Upper lobe of left lung (tissue), 6 donors: Measurements from ENCODE around the gene GLOD4. TPM values are rescaled to one million over a fixed set of nuclear protein-coding genes. Genes with fewer than 3 reads are reported as not detected.
"Not testable (repeated sequence)": the region's sequence is repeated elsewhere in the genome, so short reads cannot be mapped to it uniquely, and the experiment has no call there.

Source experiments
- ATAC-seq, 2 donors: fragments of 200-7000 bp; cut with Tn5 transposase; one replicate each; pipeline ENCODE4 v1.9.1; 2022; ENCODE audit warnings: mild to moderate bottlenecking in 2 of 2, moderate library complexity in 2 of 2; ENCODE audit not compliant: low FRiP score in 2 of 2
- DNase-seq, 2 donors: peaks; one replicate each; pipeline ENCODE4 v3.0.0-alpha.2; 2019 to 2020
- H3K27ac ChIP-seq, 4 donors: fragments of 200-600 bp; sonication (generic); one replicate each; pipeline ENCODE4 v1.5.1; 2016 to 2019
- H3K27me3 ChIP-seq, 4 donors: fragments of 200-600 bp; sonication (generic); one replicate each; pipeline ENCODE4 v1.5.1; 2017 to 2019
- H3K36me3 ChIP-seq, 4 donors: fragments of 200-600 bp; sonication (generic); one replicate each; pipeline ENCODE4 v1.5.1; 2016 to 2019
- H3K4me1 ChIP-seq, 4 donors: fragments of 200-600 bp; sonication (generic); one replicate each; pipeline ENCODE4 v1.5.1; 2018 to 2019
- H3K4me3 ChIP-seq, 4 donors: fragments of 200-600 bp; sonication (generic); one replicate each; pipeline ENCODE4 v1.5.1; 2017 to 2019; ENCODE audit warnings: mild to moderate bottlenecking in 2 of 4, moderate library complexity in 1 of 4
- H3K9me3 ChIP-seq, 4 donors: fragments of 200-600 bp; sonication (generic); one replicate each; pipeline ENCODE4 v1.5.1; 2018 to 2019
- EP300 ChIP-seq, 4 donors: sonication (generic); formaldehyde crosslinking; IDR thresholded peaks; one replicate each; pipeline ENCODE4 v1.5.1; 2017; ENCODE audit warnings: antibody characterized with exemption in 4 of 4, control low read depth in 2 of 4
- POLR2A ChIP-seq, 4 donors: fragments of 450-650 bp; IDR thresholded peaks; one replicate each; pipeline ENCODE4 v1.5.1; 2016 to 2017; ENCODE audit warnings: antibody characterized with exemption in 4 of 4, mild to moderate bottlenecking in 2 of 4
- POLR2AphosphoS5 ChIP-seq, 2 donors: sonication (generic); formaldehyde crosslinking; IDR thresholded peaks; one replicate each; pipeline ENCODE4 v1.5.1; 2017; ENCODE audit warnings: antibody characterized with exemption in 2 of 2
- WGBS, 2 donors: methylation state at CpG; one replicate each; pipeline ENCODE4 v1.1.5; 2017 to 2018; 5-methylcytosine and 5-hydroxymethylcytosine counted together
- total RNA-seq, 6 donors: library from RNA; depleted of rRNA in 4 of 6; stranded (reverse); fragments of >200 nt in 4 of 6; gene quantifications; one replicate each; pipeline versions ENCODE4 v1.1.0 to v1.2.1, GENCODE V29; 2016 to 2021
- TF ChIP-seq, protein P1 (sequence below), 6 experiments: fragments of 450-650 bp in 4 of 6; fragments of 200-600 bp in 2 of 6; sonication (generic) in 2 of 6; IDR thresholded peaks; one replicate each; pipeline ENCODE4 v1.5.1; 2016 to 2019; ENCODE audit warnings: antibody characterized with exemption in 6 of 6
- donor health status: DM: no; HTN: no; CAD: no; lungs with moderate emphysema.
- donor health status: DM: no; HTN: yes; CAD: no; lungs with severe emphysema.

GLOD4 gene
- total RNA-seq, 6 donors from 2014 or later: 41.0 to 92.2 (median 51.8) TPM

DNA sequence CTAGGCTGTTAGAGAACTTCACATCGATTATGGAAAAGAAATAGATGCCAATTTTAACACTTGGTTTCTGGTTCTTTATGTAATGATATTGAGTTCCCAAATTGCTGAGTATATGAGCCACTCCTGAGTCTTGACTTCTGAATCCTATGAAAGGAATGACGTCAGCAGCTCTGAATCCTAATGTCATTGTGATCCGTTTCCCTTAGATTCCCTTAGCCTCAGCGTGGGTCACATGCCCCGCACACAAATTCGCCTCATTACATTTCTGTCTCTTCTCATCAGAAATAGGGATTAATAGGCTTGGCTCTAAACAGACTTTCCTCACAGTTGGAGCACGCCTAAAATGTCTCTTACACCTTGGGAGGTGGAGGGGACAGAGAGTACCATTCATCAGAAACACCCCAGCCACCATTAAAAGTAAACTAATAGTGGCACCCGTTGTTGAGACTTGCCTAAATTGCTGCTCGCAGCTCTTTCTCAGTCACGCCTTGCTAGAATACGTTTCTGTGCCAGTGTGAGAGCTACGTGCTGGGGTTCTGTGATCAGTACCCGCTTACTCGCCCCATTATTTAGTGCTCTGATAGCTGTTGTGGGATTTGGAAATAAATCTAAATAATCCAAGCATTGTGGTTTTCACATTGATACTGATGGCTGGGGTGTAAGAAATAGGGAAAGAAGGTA lies 7.2 kb upstream of the GLOD4 start:
- peaks cover 14 to 59% (median 37%) of the 10 kb centered on the region in 4 donors for H3K36me3 ChIP-seq

DNA sequence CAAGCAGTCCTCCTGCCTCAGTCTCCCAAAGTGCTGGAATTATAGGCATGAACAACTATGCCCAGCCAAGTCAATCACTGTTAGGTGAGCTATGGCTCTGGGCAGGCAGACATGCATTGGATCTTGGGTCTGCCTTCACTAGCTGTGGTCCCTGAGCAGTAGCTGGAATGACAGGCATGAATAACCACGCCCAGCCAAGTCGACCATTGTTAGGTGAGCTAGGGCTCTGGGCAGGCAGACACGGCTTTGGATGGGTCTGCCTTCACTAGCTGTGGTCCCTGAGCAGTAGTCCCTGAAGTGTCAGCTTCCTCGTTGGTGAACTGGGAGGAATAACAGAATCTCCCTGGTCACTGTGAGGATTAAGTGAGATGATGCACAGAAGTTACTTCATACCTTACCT lies 6.5 kb upstream of the GLOD4 start:
- no peak for TF ChIP-seq POLR2A (IDR thresholded peaks at IDR 0.05)
- TF ChIP-seq EP300 (IDR thresholded peaks at IDR 0.05): no peak
- no peak for TF ChIP-seq POLR2AphosphoS5 (IDR thresholded peaks at IDR 0.05)
- TF ChIP-seq, protein P1, sequence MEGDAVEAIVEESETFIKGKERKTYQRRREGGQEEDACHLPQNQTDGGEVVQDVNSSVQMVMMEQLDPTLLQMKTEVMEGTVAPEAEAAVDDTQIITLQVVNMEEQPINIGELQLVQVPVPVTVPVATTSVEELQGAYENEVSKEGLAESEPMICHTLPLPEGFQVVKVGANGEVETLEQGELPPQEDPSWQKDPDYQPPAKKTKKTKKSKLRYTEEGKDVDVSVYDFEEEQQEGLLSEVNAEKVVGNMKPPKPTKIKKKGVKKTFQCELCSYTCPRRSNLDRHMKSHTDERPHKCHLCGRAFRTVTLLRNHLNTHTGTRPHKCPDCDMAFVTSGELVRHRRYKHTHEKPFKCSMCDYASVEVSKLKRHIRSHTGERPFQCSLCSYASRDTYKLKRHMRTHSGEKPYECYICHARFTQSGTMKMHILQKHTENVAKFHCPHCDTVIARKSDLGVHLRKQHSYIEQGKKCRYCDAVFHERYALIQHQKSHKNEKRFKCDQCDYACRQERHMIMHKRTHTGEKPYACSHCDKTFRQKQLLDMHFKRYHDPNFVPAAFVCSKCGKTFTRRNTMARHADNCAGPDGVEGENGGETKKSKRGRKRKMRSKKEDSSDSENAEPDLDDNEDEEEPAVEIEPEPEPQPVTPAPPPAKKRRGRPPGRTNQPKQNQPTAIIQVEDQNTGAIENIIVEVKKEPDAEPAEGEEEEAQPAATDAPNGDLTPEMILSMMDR (IDR thresholded peaks at IDR 0.05): no peak
- no peaks in the 10 kb centered on the region for H3K27me3 ChIP-seq
- peaks cover 14 to 59% (median 37%) of the 10 kb centered on the region in 4 donors for H3K36me3 ChIP-seq
- ATAC-seq (no peak), DNase-seq (no peak)
- 87 to 92% methylated on average over 4 of the region's 4 CpGs for WGBS, 2 donors
- peaks cover under 1 to 12% (median 5%) of the 10 kb centered on the region in 4 donors for H3K4me1 ChIP-seq
- no peaks in the 10 kb centered on the region for H3K9me3 ChIP-seq
- no peak overlapping the region for H3K27ac ChIP-seq
- no peak overlapping the region for H3K4me3 ChIP-seq

More for the DNA sequence above, 7.2 kb upstream of the GLOD4 start:
- H3K27me3 ChIP-seq: no peaks in the 10 kb centered on the region
- H3K4me1 ChIP-seq: peaks cover 0 to 5% (median under 1%) of the 10 kb centered on the region in 4 donors
- 89 to 94% methylated on average over 14 of the region's 14 CpGs for WGBS, 2 donors
- DNase-seq (no peak), ATAC-seq (no peak)
- H3K4me3 ChIP-seq: no peak overlapping the region
- H3K9me3 ChIP-seq: no peaks in the 10 kb centered on the region
- TF ChIP-seq EP300 (IDR thresholded peaks at IDR 0.05): no peak
- TF ChIP-seq, protein P1 (IDR thresholded peaks at IDR 0.05): no peak
- no peak for TF ChIP-seq POLR2AphosphoS5 (IDR thresholded peaks at IDR 0.05)
- no peak for TF ChIP-seq POLR2A (IDR thresholded peaks at IDR 0.05)
- H3K27ac ChIP-seq: no peak overlapping the region

DNA sequence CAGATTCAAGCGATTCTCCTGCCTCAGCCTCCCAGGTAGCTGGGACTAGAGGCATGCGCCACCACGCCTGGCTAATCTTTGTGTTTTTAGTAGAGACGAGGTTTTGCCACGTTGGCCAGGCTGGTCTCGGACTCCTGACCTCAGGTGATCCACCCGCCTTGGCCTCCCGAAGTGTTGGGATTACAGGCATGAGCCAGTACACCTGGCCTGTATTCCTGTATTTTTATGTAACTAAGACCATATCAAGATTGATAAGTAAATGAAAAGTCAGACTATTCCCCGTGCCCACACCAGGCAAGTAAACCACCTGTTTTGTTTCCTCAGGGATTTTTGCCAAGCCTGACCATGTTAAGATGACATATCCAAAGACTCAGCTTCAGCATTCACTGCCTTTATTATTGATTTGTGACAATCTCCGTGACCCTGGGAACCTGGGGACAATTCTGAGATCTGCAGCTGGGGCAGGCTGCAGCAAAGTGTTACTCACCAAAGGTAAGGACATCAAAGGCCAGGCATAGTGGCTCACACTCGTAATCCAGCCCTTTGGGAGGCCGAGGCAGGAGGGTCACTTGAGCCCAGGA lies 5.7 kb upstream of the GLOD4 start:
- TF ChIP-seq POLR2AphosphoS5 (IDR thresholded peaks at IDR 0.05): no peak
- TF ChIP-seq, protein P1 (IDR thresholded peaks at IDR 0.05): no peak
- no peak for TF ChIP-seq POLR2A (IDR thresholded peaks at IDR 0.05)
- TF ChIP-seq EP300 (IDR thresholded peaks at IDR 0.05): no peak
- Histone ChIP-seq H3K36me3 (peaks cover 13 to 59% (median 34%) of the 10 kb centered on the region in 4 donors), H3K27ac (no peak overlapping the region), H3K4me3 (no peak overlapping the region), H3K4me1 (peaks cover 8 to 20% (median 13%) of the 10 kb centered on the region in 4 donors), H3K9me3 (no peaks in the 10 kb centered on the region), H3K27me3 (no peaks in the 10 kb centered on the region)
- no peak for ATAC-seq
- DNase-seq: no peak
- 94 to 96% methylated on average over 12 of the region's 12 CpGs for WGBS, 2 donors

DNA sequence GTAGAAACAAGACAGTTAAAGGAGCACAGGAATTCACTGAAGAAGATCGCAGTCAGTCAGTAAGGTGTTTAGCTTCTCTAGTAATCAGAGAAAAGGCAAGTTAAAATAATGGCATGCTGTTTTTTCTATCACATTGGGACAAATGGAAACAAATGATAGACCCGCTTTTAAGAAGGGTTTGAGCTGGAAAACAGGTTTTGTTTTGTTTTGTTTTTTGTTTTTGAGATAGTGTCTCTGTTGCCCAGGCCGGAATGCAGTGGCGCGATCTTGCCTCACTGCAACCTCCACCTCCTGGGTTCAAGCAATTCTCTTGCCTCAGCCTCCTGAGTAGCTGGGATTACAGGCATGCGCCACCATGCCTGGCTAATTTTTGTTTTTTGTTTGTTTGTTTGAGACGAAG lies 3.8 kb upstream of the GLOD4 start:
- DNase-seq, H3K27ac ChIP-seq, H3K27me3 ChIP-seq, H3K9me3 ChIP-seq, ATAC-seq, H3K4me3 ChIP-seq: not testable (repeated sequence)
- Histone ChIP-seq H3K36me3 (peaks cover 9 to 40% (median 21%) of the 10 kb centered on the region in 4 donors), H3K4me1 (peaks cover 18 to 31% (median 21%) of the 10 kb centered on the region in 4 donors)
- 94 to 98% methylated on average over 7 of the region's 7 CpGs for WGBS, 2 donors

DNA sequence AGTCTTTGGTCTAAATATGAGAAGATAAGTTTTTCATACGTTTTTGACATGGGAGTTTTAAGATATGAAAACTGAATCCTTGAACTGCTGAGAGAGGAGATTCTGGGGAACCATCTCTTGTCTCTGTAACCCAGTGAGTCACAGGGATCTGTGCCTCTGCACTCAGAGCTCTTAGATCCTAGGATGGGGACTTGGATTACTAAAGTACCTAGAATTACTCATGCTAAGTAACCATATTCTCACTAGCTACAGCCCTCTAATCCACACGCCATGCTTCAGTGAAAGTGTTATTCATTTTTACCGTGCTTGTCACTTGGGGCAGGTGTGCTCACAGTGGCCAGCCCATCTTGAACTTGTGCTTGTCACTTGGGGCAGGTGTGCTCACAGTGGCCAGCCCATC lies 2.1 kb upstream of the GLOD4 start:
- WGBS, 2 donors: 68 to 77% methylated on average over 3 of the region's 3 CpGs
- TF ChIP-seq EP300 (IDR thresholded peaks at IDR 0.05): no peak
- TF ChIP-seq POLR2A (IDR thresholded peaks at IDR 0.05): no peak
- TF ChIP-seq, protein P1 (IDR thresholded peaks at IDR 0.05): no peak
- no peak for TF ChIP-seq POLR2AphosphoS5 (IDR thresholded peaks at IDR 0.05)
- Histone ChIP-seq H3K27me3 (no peaks in the 10 kb centered on the region), H3K4me1 (peaks cover 18 to 32% (median 21%) of the 10 kb centered on the region in 4 donors), H3K27ac (no peak overlapping the region), H3K36me3 (peaks cover 7 to 27% (median 16%) of the 10 kb centered on the region in 4 donors), H3K9me3 (no peaks in the 10 kb centered on the region), H3K4me3 (no peak overlapping the region)
- ATAC-seq (no peak), DNase-seq (no peak)
